Measurements from ENCODE around the gene AASDHPPT.
A peak's percentile ranks its signal among the peaks of the same experiment; 100 is the strongest.

Gene AASDHPPT

DNA sequence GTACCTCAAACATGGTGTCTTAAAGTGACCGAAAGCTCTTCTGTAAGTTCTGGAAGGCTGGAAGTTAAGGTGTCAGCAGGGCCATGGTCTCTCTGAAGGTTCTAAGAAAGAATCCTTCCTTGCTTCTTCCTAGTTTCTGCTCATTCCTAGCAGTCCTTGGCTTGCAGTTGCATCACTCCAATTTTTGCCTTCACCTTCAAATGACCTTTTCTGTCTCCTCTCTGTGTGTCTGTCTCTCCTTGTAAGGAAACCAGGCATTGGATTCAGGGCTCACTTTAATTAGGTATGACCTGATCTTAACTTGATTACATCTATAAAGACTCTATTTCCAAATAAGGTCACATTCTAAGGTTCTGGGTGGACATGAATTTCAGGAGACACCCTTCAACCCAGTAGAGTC, 8.7 kb downstream of the AASDHPPT start:
- DNase-seq (ENCODE audit: low spot score), result no peak

DNA sequence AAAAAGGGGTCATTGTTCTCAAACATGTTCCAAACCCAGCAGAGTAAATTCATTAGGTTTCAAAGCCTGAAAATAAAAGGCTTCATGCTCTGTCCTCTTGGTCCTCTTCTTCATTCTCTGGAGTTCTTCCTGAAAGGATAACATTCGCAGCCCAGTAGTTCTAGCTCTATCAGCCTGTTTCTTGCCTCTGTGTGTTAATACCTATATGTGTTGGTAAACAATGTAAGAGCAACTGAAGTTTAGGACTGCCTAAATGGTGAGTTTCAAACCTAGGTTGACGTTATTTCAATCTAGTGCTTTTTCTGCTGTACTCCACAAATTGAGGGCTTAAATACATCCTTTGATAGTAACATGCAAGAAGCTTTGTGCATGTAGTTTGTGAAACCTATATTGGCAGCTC, 9.4 kb downstream of the AASDHPPT start:
- DNase-seq (ENCODE audit: low spot score), result no peak

DNA sequence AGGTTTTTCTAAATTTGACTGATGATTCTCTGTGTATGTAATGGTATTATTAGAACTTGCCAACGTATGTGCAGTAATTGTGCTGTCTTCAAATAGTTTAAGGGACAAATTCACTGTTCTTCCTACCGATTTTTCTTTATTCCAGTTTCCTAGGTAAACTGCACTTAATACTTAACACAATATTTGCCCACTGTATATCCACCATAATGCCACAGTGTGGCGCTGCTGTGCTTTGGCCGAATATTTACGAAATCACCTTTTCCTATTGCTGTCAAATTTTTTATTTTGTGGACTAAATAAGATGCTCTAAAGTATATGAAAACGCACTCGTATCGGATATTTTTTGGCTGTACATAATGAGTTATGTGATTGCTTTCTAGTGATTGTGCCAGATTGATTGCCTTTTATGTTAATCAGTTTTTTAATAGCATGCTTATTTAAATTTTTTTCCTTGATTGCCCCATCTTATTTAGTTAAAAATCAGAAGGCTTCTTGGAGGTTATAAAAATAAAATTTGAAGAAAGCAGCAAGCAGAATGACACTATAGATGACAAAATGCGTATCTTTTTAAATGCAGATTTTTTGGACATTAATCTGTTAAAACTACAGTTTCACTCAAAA, 10.5 kb downstream of the AASDHPPT start:
- peak; percentile 35 for DNase-seq (ENCODE audit: low spot score)

DNA sequence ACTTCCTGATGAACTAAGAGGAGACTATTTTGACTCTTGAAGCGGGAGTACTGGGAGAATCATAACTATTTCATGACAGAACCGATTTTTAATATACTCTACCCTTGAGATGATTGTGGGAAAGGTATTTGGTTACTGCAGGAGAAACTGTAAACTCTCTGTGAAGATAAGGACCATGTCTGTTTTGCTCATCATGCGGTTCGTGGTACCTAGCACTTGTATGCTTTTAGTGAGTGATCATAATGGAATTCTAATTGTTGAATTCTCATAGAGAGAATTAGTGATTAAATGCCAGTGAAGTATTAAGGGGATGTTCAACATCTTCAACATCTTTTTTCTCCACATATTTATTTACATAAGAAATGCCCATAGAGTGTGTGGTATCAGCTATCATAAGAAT, 11.4 kb downstream of the AASDHPPT start:
- DNase-seq (ENCODE audit: low spot score), result no peak

DNA sequence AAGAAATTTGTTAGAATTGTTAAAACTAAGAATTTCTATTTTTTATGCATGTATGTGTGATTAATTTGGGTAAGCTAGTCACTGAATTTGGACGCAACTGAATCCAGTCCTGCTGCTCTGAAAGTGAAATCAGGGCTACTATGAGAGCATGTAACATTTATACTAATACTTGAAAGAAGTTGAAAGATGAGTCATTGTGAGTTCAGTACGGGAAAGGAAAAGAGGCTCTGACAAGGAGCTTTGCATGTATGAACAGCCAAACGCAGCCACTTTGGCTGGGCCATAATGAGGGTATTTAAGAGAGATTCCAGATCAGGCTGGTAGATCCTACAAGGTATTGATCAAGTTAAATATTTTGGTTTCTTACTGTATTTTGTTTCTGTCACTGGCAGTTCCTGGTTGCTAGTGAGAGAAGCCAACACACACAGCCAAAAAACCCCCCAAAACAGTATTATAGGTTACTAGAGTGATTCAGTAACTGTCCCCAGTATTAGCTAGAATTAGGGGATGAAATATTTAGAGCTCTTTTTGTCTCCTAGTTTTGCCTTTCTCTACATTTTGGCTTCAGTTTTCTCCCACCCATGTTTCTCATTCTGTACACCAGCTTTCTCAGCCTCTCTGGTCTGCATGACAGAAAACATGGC, 14.1 kb downstream of the AASDHPPT start:
- no peak for DNase-seq (ENCODE audit: low spot score)

DNA sequence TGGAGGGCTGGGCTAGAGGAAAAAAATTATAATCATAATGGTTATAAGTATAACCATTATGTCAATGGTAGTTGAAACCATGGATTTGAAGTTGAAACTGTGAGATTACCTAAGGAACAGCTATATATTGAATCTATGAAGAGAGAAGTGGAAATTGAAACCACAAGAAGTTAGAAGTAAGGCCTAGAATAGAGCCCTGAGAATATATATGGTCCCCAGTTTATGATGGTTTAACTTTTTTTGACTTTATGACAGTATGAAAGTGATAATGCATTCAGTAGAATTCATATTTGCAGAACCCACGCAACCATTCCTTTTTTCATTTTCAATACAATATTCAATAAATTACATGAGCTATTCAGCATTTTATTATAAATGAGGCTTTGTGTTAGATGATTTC, 15.0 kb downstream of the AASDHPPT start:
- no peak for DNase-seq (ENCODE audit: low spot score)

DNA sequence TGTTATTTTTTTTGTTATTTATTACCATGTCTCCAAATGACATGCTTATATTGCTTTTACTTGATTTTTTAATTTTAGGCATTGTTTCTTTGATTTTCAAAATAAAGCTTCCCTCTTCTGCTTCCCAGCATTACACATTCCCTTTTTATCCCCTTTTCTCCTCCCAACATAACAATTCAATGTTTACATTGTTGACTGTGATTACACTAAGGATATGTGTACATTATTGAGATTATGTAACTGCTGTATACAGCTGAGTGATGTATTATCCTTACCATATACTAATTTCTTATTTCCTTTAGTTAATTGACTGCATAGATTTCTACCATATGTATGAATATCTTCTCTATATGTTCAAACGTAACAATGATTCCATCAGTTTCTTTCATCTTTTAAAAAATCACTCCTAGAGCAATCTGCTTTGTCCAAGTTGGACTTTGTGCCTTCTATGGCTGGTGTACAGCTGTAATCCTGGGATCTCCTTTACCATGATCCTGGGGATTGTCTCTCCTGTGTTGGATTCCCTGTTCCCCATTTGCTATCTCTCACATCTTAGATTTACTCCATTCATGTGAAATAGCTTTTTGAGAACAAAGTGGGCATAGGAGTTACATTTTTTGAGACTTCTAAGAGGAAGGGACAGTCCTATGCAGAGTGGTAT, 21.6 kb downstream of the AASDHPPT start:
- DNase-seq (ENCODE audit: low spot score), result no peak

DNA sequence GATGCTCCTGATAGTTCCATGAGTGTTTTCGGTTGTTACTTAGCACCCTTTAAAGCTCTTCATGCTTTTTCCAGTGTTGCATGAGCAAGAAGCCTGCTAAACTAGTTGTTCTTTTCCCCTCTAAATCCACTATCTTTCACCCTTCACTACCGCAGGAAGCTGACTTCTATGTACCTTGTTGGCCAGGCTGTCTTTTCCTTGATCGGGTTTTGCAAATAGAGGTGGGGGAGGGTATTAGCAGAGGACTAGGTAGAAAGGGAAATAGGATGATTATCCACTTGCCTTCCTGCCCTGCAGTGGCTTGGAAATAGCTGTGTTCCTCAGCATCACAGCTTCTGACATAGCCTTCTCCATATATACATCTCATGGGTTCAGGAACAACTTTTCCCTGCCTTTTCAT, 23.9 kb downstream of the AASDHPPT start:
- DNase-seq (ENCODE audit: low spot score), result no peak

DNA sequence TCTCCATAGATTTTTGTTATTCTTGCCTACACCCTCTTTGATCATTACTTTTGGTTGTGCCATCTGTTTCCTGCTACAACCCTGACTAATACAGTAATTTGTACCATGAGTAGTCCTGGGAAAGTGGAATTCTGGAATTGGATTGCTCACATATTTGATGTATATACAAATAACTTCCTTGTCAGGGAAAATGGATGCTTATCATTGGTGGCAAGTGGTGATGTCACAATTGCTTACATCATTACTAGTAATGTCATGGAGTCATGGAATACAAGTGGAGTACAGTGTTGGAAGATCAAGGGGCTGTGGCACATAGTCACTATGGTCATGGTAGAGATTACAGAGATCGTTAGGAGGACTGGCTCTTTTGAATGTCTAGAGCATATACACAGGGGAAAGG, 24.4 kb downstream of the AASDHPPT start:
- DNase-seq (ENCODE audit: low spot score), result no peak

DNA sequence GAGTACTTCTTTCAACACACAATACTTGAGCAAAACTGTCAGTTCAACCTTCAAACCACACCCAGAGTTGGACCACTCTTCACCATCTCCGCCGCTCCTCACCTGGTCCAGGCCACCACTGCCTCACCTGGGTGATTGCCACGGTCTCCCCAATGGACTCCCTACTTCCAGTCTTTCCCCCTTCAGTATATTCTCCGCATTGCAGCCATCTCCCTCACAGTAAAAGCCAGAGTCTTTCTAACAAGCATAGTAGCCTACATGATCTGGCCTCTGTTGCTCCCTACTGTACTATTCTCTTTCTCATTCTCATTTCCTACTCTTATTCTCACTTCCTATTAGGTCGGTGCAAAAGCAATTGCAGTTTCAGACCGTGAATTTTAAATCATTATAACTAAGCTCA, 28.5 kb downstream of the AASDHPPT start:
- no peak for DNase-seq (ENCODE audit: low spot score)

DNA sequence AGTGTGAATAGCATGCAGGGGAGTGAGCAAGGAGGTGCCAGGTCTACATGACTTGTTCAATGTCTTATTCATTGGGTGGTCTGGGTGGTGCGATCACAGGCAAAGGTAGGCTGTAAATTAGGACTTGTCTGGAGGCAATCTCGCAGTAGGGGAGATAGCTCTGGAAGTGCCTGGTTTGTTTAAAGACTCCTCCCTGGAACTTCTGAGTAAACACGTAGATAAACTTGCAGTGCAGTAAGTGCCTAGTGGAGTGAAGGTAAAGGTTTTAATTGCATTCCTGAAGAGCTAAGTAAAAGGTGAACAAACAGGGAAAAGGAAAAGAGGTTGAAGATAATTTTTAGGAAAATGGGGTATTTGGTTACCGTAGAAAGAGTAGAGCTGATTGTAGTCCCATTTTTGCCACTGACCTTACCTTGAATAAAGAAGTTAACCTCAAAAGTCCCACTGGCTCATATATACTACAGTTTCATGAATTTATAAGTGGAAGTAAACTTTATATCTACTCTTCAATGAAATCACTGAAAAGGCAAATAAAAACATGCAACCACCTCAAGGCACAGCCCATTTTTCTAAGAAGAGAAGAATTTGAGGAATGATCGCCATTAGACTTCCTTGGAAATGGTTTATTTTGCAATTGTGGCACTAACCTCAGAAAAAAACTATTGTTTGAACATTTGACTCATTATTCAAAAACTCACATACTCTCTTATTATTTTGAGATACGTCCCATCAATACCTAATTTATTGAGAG, 44.3 kb downstream of the AASDHPPT start:
- DNase-seq (ENCODE audit: low spot score), result no peak

DNA sequence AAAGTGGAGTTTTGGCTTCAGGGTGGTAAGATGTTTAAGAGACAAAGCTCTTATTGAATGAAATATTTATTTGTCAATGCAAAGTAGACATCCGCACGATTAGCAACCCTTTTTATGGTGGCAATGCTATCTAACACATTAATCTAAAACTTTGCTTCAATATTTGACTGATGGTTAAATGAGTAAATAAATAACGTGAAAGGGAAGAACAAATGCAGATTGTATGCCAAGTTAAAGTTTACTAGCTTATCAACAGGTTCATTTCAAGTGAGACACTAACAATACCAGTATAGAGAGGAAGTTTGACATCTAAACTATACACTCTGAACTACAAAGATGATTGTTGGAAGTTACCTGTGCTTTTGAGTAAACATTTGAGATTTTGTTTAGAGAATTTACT, 50.1 kb downstream of the AASDHPPT start:
- no peak for DNase-seq (ENCODE audit: low spot score)

DNA sequence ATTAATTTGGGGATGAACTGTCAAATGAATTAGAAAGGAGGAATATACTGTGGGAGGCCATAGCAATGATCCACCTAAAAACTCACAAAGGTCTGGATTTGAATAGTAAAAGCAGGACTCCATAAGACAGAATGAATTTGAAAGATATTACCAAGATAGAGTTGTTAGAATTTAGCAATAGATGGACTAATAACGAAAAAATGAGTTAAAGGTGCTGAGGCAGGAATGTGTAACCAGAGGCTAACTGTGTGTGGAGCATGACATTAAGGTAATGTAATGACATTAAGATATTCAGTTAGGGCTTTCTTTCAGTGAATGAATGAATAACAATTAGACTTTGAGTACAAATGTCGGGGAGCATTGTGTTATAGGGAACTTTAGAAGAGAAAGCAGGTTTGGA, 51.3 kb downstream of the AASDHPPT start:
- DNase-seq (ENCODE audit: low spot score), result no peak

DNA sequence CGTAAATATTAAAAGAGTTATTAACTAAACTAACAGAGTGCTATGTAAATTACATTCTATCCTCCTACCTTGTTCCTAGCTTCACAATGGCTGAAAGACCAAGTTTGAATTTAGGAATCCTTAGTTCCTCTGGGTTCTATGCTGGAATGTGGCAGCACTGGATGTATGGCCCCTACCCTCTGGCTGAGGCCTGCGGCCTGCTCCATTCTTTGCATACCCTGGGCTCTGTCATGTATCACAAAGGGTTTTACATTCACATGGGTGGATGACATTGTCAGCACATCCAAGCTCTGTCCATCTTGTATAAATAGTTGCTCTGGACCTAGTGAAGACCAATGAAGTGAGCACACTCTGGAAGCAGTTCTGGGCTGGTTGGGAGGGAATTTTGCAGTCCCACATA, 54.5 kb downstream of the AASDHPPT start:
- DNase-seq (ENCODE audit: low spot score), result no peak

DNA sequence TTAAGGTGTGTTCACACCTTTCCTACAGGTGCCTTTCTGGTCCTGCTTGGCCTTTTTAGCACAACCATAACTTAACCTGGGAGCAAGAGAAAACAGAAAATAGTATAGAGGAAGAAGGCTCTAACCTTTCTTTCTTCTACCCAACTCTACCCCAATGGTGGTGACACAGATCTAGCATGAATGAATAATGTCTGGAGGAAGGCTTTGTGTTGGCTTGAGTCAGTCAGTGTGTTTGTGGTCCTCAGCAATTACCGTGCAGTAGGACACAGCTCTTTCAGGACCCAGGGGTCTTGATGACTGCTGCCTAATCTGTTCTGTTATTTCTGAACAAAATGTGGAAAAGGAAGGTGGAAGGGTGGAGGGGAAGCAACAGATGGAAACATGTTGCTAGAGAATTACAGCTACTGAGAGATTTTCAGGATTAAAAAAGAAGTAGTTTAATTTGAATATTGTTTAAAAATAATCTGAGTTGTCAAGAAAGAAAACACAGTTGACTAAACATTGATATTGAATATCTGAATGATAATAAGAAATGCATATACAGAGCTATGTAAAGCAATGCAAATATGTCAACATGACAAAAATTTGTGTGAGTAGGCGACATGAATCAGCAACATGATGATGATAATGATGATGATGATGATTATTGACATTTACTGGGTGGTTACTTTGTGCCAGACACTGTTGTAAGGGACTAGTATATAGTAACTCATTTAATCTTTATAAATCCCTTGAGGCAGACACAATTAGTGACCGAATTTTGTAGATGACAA, 55.3 kb downstream of the AASDHPPT start:
- DNase-seq (ENCODE audit: low spot score), result no peak

DNA sequence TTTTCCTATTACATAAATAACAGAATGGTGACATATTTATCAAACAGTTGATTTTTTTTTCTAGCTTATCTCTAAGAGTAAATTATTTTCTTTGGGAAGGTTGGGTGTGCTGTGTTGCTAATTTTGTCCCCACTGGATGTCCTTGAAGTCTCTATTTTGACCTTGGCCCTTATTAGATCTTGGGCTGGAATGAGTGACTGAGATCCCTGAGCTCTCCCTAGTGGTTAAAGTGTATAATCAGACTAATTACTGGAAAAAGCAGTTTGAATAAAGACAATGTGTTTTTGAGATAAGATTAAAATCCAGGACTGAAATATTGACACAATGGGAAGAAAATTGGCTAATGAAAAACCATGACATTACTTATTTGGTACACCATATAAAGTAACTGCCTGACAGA, 56.1 kb downstream of the AASDHPPT start:
- DNase-seq (ENCODE audit: low spot score), result no peak

DNA sequence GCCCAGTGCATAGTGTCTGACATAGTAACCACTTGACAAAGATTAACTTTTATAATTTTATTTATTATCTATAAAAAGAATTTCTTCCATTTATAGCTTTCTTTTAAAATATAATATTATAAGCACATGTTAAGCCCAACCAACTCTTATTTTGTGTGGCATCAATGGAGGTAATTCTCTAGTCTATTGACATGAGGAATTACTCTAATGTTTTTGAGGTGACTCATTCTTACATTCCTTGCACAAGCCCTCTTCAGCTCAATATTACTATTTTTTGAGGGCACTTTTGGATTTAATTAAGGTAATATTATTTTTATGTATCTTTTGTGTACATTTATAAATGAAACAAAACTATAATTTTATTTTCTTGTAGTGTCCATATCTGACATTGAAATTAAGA, 59.6 kb downstream of the AASDHPPT start:
- no peak for DNase-seq (ENCODE audit: low spot score)

DNA sequence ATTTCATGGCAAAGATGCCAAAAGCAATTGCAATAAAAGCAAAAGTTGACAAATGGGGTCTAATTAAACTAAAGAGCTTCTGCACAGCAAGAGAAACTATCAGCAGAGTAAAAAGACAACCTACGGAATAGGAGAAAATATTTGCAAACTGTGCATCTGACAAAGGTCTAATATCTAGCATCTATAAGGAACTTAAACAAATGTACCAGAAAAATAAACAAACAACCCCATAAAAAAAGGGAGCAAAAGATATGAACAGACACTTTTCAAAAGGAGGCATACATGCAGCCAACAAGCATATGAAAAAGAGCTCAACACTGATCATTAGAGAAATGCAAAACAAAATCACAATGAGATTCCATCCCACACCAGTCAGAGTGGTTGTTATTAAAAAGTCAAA, 60.3 kb downstream of the AASDHPPT start:
- DNase-seq (ENCODE audit: low spot score), result no peak
